Thoracic aorta (tissue), 2 donors: Measurements from ENCODE around the gene UPK3A. TPM values are rescaled to one million over a fixed set of nuclear protein-coding genes. Genes with fewer than 3 reads are reported as not detected.
"Not testable (repeated sequence)": the region's sequence is repeated elsewhere in the genome, so short reads cannot be mapped to it uniquely, and the experiment has no call there.

Experiments used
- ATAC-seq: fragments of 150-250 bp; one replicate; pipeline ENCODE4 v1.8.0; 2017; ENCODE audit warnings: low read depth; ENCODE audit not compliant: insufficient number of reproducible peaks, low FRiP score
- DNase-seq: peaks from one replicate; pipeline ENCODE4 v3.0.0-alpha.2; 2020; ENCODE audit warnings: low spot score
- H3K27ac ChIP-seq, 2 donors: fragments of 200-600 bp; sonication (generic); 1 replicate in 1 of 2; 2 replicates in 1 of 2; pipeline ENCODE4 v1.5.1; 2016; ENCODE audit warnings: mild to moderate bottlenecking in 2 of 2, moderate library complexity in 2 of 2
- H3K27me3 ChIP-seq: fragments of 200-600 bp; sonication (generic); replicated peaks from 2 replicates; pipeline ENCODE4 v1.6.0; 2016; ENCODE audit warnings: mild to moderate bottlenecking; ENCODE audit not compliant: insufficient read depth
- H3K36me3 ChIP-seq: fragments of 200-600 bp; sonication (generic); one replicate; pipeline ENCODE4 v1.5.1; 2016
- H3K4me1 ChIP-seq, 2 donors: fragments of 200-600 bp; sonication (generic); 1 replicate in 1 of 2; 2 replicates in 1 of 2; pipeline versions ENCODE4 v1.5.1 to v1.6.0; 2016; ENCODE audit warnings: low read depth in 2 of 2, mild to moderate bottlenecking in 1 of 2; ENCODE audit not compliant: control insufficient read depth in 1 of 2
- H3K4me3 ChIP-seq: fragments of 200-600 bp; sonication (generic); 2 replicates; pipeline ENCODE4 v1.5.1; 2016; ENCODE audit warnings: mild to moderate bottlenecking
- H3K9me3 ChIP-seq: fragments of 200-600 bp; sonication (generic); 2 replicates; pipeline ENCODE4 v1.5.1; 2016
- total RNA-seq, 2 donors: library from RNA; depleted of rRNA; stranded (reverse); fragments of >200 nt; gene quantifications; one replicate each; pipeline versions ENCODE4 v1.1.0 to v1.2.3, GENCODE V29; 2016
- TF ChIP-seq, protein P1 (sequence below): fragments of 200-600 bp; sonication (generic); IDR thresholded peaks from one replicate; pipeline ENCODE4 v1.5.1; 2019; ENCODE audit warnings: antibody characterized with exemption

UPK3A gene
- total RNA-seq, 2 donors from 2014 or later, result not detected

- Histone ChIP-seq H3K9me3 (no peaks in the 10 kb centered on the region), H3K27ac (no peak overlapping the region), H3K36me3 (no peaks in the 10 kb centered on the region), H3K4me3 (no peak overlapping the region), H3K27me3 (no peaks in the 10 kb centered on the region), H3K4me1 (peaks cover 5 to 14% of the 10 kb centered on the region in 2 donors)
- ATAC-seq, result no peak
- no peak for DNase-seq
- TF ChIP-seq, protein P1, sequence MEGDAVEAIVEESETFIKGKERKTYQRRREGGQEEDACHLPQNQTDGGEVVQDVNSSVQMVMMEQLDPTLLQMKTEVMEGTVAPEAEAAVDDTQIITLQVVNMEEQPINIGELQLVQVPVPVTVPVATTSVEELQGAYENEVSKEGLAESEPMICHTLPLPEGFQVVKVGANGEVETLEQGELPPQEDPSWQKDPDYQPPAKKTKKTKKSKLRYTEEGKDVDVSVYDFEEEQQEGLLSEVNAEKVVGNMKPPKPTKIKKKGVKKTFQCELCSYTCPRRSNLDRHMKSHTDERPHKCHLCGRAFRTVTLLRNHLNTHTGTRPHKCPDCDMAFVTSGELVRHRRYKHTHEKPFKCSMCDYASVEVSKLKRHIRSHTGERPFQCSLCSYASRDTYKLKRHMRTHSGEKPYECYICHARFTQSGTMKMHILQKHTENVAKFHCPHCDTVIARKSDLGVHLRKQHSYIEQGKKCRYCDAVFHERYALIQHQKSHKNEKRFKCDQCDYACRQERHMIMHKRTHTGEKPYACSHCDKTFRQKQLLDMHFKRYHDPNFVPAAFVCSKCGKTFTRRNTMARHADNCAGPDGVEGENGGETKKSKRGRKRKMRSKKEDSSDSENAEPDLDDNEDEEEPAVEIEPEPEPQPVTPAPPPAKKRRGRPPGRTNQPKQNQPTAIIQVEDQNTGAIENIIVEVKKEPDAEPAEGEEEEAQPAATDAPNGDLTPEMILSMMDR, result no peak
Observed at GRCh38 chr22:45248832-45249561, 35.8 kb upstream of the UPK3A start.

GRCh38 chr22:45251825-45252224 is 32.9 kb upstream of the UPK3A start:
- Histone ChIP-seq H3K27me3 (no peaks in the 10 kb centered on the region), H3K4me3 (no peak overlapping the region), H3K36me3 (no peaks in the 10 kb centered on the region), H3K4me1 (peaks cover 2 to 4% of the 10 kb centered on the region in 2 donors), H3K27ac (no peak overlapping the region), H3K9me3 (no peaks in the 10 kb centered on the region)
- TF ChIP-seq, protein P1, result no peak
- no peak for ATAC-seq
- DNase-seq, result no peak

DNA sequence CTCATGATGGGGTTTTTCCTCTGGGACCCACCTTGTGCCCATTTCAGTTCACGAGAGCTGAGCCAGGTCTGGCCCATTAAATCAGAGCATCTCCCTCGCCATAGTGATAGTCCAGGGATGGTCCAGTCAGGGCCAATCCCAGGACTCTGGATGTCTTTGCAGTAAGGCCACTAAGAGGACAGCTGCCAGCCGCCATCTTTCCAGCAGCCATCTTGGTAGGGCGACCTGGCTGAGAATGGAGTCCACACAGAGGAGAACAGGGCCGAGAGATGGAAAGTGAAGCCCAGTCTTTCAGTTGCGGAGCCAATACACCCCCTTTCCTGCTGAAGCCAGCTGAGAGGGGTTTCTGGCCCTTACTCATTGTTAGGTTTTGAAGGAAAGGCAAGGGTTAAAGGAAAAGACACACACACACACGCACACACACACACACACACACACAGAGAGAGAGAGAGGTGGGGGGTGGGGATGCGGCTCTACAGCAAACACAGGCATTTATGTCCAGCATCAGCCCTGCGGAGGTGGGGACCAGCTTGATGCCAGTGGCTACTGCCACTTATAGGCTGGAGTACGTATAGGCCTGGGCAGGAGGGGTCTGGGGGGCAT is 31.6 kb upstream of the UPK3A start:
- H3K36me3 ChIP-seq, result no peaks in the 10 kb centered on the region
- H3K9me3 ChIP-seq, result no peaks in the 10 kb centered on the region
- H3K27ac ChIP-seq, result no peak overlapping the region
- DNase-seq (no peak), ATAC-seq (no peak)
- no peaks in the 10 kb centered on the region for H3K4me1 ChIP-seq
- no peaks in the 10 kb centered on the region for H3K27me3 ChIP-seq
- no peak overlapping the region for H3K4me3 ChIP-seq
- TF ChIP-seq, protein P1, result no peak

GRCh38 chr22:45254388-45254787 is 30.4 kb upstream of the UPK3A start:
- Histone ChIP-seq H3K36me3 (no peaks in the 10 kb centered on the region), H3K4me3 (no peak overlapping the region), H3K27me3 (no peaks in the 10 kb centered on the region), H3K9me3 (no peaks in the 10 kb centered on the region), H3K27ac (no peak overlapping the region), H3K4me1 (no peaks in the 10 kb centered on the region)
- DNase-seq (no peak), ATAC-seq (no peak)
- TF ChIP-seq, protein P1, result no peak

DNA sequence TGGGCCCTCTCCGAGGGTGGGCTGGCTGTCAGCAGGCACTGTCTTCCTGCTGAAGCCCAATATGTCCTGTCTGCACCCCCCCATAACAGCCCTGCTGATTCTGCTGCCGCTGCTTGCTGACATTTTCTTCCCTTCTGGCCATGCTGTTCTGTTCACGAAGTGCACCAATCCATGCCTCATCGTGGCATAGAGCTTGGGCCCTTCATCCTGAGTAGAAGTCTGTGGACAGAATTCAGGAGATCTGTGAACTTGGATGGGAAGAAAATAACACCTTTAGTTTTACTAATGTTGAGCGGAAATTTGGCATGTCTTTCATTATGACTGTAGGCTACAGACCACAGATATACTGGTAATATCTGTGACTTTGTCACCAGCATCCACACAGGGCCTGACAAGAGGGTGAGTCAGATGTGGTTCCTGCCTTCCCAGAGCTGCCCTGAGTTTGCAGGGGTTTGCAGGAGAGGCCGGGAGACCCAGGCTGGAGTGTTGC is 29.9 kb upstream of the UPK3A start:
- H3K4me1 ChIP-seq, result no peaks in the 10 kb centered on the region
- no peak for ATAC-seq
- H3K4me3 ChIP-seq, result no peak overlapping the region
- TF ChIP-seq, protein P1, result no peak
- no peaks in the 10 kb centered on the region for H3K27me3 ChIP-seq
- H3K36me3 ChIP-seq, result no peaks in the 10 kb centered on the region
- DNase-seq, result no peak
- no peak overlapping the region for H3K27ac ChIP-seq
- no peaks in the 10 kb centered on the region for H3K9me3 ChIP-seq

DNA sequence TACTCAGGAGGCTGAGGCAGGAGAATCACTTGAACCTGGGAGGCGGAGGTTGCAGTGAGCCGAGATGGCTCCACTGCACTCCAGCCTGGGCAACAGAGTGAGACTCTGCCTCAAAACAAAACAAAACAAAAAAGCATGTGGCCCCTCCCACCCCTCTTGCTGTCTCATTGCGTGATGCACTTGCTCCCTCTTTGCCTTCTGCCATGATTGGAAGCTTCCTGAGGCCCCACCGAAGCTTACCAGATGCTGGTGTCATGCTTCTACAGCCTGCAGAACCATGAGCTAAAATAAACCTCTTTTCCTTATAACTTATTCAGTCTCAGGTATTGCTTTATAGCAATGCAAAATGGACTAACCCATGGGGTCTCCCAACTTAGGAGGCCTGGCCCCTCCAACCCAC is 26.8 kb upstream of the UPK3A start:
- not testable (repeated sequence) for H3K4me1 ChIP-seq, H3K4me3 ChIP-seq, ATAC-seq, H3K36me3 ChIP-seq, DNase-seq, H3K27me3 ChIP-seq, H3K27ac ChIP-seq, H3K9me3 ChIP-seq
